ENCODE results near the gene POU3F1. TPM values are rescaled to one million over a fixed set of nuclear protein-coding genes. Genes with fewer than 3 reads are reported as not detected.

The POU3F1 gene
- total RNA-seq, 1 donor from 2014 or later = 0.05 TPM

DNA sequence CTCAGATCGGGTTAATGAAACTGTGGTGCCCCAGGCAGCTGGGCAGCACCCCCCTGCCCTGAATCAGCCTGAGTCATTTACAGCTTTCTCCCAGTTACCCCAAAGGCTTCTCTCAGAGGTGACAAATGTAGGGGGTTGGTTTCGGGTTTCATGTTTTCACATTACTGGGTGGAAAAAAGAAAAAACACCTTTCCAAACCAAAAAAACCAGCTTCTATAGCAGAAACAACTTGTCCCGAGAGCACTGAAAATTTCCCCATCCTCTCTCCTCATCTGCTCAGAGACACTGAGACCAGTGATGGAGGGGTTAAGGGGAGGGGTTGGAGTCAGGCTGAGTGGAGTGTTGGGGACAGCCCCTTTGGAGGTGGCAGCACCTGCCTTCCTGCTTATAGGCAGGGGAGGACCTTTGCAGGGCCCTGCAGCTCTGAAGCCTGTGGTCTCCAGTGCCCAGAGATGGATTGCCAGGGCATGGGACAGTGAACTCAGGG is 18.4 kb downstream of the POU3F1 start:
- DNase-seq (ENCODE audit: low read depth) = peak; percentile 32

DNA sequence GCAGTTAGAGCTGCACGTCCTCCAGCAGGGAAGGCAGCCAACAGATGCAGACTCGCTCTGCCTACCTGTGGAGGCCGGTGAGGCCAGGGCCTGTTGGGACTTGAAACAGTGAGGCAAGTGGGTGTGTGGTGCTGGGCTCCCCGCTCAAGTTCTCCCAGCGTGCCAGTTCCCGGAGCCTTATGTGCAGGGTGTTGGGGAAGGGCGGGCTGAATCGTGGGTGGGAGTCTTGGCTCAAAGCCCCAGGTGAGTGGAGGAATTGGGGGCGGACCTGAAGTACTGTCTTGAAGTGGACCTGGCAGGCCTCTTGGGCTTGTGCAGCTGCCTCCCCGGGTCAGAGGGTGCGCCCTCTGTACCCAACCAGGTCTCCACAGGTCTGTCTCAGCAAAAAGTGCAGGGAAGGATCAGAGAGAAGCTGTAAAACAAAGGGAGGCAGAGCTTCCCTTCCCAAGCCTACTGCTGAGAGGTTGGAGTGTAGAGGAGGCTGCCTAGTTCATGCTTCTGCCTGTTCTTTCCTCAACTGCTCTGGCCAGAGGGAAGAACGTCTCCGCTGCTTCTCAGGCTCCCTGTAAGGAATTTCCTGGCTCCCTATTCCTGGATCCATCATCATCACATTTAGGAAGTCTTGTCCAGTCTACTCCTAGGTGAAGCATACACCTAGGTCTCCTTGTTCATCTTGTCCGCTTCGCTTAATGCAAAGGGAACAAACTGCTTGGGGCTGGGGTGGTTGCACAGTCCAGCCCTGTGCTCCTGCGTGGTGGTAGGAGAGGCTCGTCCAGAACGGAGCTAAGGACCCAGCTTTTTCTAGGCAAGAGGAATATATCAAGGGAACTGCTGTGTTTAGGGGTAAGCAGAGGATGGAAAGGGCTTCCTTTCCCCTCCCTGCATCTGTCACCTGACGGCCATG is 19.1 kb downstream of the POU3F1 start:
- no peak for DNase-seq (ENCODE audit: low read depth)

DNA sequence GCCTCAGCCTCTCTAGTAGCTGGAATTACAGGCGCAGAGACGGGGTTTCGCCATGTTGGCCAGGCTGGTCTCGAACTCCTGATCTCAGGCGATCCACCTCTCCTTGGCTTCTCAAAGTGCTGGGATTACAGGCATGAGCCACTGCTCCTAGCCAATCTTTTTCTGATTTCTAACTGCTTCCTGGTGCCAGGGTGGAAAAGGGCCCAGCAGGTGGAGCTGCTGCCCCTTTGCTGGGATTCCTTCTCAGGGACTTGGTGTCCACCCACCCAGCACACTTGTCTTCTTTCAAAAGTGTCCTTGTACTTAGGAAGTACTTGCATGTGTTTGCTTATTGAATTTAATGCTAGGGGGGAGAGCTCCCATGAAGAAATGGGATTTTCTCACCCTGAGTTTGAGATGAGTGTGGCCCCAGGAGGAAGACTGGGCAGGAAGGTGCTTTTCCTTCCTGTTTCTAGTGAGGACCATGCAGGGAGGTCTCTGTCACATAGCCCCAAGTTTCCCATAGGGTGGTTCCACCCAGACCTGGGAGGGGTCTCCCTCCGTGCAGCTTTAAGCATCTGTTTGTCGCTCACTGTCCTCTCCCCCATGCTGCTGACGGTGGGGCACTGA is 19.9 kb downstream of the POU3F1 start:
- DNase-seq (ENCODE audit: low read depth) = peak; percentile 57

DNA sequence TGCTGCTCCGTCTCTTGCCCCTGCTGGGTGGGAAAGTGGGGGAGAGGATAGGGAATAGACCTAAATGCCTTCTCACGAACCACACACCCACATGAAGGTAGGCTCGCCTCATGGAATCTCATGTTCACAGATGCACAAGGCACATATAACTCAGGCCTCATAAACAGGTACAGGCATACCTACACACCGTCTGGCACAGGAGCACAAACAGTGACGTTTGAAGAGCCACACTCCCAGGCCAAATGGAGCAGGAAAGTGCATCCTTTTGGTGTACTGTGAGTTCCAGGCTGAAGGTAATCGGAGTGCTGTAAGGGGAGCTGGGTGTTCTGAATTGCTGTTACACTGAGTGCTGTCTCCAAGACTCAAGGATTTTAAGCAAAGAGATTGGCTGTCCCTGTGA is 20.9 kb downstream of the POU3F1 start:
- DNase-seq (ENCODE audit: low read depth) = no peak

DNA sequence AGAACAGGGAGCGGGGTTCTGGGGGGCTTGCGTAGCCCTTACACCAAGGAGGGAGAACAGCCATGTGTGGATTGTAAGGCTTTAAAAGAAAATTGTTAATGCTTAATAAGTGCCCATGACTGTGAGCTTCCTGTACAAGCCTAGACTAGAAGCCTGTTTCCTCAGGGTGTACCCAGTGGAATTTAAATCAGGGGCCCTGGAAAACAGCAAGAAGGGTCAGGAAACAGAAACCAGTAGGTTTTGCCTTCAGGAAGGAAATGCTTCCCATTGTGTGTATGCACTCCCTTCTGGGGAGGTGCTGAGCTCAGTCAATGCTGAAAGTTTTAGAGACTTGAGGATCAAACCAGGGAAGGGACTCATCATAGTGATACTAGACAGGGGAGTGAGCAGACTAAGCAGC is 21.4 kb downstream of the POU3F1 start:
- DNase-seq (ENCODE audit: low read depth) = no peak

DNA sequence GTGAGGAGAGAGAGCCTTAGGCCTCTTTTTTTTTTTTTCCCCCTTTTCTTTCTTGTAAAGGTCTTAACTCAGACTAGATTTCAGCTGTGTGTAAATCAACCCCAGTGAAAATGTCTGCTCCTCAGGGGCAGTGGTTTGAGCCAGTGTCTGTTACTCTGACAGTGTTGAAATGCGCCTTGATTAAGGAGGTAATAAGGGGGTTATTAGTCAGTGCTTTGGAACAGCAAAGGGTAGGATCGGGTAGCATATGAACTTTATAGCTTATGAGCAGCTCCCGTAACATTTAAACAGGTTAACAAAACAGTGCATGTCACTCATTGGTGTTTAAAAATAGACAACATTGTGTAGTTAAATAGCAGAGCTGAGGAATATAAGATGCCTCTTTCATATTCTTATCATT is 23.8 kb downstream of the POU3F1 start:
- DNase-seq (ENCODE audit: low read depth) = no peak

DNA sequence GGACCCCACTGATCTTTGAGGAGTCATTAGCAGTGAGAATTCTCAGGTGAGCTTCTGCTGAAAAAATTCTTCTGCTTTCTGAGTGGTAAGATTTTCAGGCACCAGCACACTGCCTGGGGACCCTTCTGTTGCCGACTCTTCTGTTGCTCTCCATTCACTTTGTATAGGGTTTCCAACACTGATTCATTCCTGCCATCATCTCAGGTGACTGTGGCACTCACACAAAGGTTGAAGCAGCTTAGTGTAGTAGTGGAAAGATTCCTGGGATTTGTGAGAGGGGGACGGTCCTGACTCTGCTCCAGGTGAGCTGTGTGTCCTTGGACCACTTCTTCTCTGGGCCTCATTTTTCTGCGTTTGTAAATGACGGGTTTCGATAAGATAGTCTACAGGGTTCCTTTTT is 24.6 kb downstream of the POU3F1 start:
- no peak for DNase-seq (ENCODE audit: low read depth)

DNA sequence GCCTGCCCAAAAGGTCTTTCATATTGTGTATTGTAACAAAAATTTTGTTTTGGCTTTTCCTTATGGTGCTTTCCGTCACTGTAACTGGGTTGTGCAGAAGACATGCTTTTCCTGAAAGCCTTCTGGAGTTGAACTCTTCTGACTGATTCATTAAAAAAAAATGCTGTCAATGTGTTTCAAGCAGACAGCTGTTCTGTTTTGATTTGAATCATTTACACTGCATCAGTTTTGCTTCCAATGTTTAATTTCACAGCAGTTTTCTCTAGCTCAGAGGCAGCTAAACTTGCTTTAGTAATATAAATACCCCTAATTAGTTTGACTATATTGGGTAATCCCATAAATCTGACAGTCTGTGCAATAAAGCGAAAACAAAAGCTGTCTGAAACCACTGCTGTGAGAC is 26.2 kb downstream of the POU3F1 start:
- no peak for DNase-seq (ENCODE audit: low read depth)

DNA sequence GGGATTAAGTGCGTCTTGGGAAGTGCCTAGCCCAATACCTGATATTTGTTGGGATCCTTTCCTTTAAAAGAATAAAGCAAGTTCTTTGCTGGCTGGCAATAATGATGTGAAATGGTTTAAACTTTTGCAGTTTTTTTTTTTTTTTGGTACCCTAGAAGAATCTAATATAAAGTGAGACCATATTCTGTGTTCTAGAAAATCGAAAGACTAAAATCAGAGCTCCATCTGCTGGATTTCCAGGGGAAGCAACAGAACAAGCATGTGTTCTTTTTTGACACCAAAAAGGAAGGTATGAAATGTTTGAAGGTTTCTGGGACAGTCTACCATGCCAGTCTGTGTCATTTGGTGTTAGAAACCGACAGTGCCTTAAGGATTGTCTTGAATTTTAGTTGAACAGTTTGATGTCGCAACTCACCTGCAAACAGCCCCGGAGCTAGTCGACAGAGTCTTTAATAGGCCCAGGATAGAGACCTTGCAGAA is 27.7 kb downstream of the POU3F1 start:
- DNase-seq (ENCODE audit: low read depth) = peak; percentile 58

DNA sequence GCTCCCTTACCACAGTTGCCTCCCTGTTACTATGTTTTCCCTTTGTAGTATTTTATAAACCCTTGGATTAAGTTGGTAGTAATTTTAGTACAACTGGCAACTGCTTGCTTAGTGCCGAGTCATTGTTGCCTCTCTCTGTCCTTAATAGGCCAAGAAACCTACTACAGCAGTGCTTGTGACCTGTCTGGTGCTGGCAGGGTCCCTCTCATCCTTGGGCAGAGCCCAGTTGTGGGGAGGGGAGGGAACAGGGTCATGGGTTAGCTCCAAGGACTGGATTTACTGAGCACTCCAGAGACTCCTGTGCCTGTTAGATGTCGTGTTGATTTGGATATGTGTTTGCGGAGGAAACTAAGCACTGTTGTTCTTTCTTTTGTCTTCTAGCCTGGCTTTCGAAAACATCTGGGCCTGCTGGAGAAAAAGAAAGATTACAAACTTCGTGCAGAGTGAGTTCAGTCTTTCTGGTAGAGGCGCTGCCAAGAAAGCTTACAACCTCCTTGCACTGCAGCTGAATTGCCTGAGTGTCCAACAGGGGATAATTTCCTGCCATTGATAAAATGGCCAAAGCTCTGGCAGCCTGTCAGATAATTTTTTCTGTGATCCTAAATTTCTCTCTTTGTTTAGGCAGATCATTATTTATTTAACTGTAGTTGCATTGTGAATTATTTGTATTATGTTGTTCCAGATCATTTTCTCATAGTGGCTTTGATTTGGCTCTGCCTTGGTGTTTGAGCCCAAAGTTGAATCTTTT is 30.4 kb downstream of the POU3F1 start:
- DNase-seq (ENCODE audit: low read depth) = no peak

DNA sequence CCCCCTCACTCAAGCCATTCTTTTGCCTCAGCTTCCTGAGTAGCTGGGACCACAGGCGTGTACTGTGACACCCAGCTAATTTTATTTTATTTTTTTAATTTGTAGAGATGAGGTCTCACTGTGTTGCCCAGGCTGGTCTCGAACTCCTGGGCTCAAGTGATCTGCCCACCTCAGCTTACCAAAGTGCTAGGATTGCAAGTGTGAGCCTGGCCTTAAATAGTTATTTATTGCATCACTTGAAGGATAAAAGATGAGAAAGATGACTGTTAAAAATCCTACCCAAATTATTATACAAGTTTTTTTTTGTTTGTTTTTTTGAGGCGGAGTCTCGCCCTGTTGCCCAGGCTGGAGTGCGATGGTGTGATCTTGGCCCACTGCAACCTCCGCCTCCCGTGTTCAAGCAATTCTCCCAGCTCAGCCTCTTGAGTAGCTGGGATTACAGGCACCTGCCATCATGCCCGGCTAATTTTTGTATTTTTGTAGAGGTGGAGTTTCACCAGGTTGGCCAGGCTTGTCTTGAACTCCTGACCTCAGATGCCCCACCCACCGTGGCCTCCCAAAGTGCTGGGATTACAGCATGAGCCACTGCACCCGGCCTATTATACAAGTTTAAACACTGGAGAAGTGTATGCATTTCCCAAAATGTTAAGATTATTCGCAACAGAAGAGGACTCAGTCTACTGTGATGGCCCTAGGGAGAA is 31.7 kb downstream of the POU3F1 start:
- no peak for DNase-seq (ENCODE audit: low read depth)

DNA sequence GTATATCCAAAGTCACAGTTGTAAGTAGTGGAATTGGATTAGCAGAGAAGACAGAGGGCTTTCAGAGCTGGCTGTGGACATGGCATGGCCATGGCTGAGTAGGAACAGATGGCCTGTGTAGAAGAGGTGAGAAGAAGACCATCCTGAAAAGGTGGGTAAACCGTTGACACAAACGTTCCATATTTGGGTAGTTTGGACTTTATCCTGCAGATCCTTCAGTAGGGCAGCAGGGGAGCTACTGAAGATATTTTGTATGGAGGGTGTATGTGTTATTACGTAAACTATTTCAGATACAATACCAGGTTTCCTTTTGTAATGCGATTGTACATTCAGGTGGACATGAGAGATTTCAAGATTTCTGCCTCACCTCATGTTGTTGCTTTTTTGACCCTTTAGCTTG is 32.4 kb downstream of the POU3F1 start:
- DNase-seq (ENCODE audit: low read depth) = no peak

DNA sequence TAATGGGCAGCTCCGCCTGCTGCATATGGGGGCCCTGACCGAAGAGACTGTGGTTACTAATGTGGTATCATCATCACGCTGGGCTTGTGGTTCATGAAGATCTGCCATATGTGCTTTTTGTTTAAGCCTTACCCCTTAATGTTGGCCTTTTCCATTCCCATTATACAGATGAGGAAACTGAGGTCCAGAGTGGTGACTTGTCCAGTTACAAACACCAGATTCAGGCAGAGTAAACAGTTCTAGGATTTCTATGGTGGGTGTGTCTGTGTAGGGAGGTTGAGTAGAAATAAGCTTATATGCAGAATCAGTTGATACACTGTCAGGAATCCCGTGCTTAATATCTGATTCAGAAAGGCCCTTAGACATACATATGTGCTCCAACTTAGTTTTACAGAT is 33.4 kb downstream of the POU3F1 start:
- DNase-seq (ENCODE audit: low read depth) = no peak

DNA sequence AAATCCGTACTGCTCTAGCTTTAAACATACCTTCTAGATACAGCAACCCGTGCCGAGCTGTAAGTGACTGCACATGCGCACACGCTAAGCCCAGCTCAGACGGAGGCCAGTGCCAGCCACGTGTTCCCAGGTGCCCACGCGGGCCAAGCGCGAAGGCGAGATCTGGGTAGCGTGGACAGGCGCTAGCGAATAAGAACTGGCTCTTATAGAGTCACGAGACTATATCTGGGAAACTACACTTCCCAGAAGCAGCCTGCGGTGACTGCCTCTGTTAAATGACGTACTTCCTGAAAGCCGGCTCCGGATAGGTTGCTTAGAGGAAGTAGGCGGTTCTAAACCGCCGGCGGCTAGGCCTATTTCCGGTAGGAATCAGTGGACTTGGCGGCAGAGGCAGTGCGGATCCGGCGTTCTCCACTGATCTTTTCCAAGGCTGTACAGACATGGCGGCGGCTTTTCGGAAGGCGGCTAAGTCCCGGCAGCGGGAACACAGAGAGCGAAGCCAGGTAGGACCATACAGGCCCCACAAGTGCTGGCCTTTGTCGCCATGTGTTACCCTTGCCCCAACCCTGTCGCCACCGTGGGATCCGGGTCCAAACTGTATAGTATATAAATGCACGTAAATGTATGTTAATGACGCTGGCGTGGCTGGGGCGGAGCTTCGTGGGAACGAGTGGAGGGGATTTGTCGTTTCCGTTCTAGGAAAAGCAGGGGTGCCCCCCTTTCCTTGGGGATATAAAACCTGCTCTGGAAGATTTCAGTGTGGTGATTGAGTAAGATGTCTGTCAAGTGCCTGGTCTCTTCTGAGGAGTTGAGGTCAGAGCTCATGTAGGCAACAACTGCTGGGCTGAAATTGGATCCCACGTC is 34.0 kb downstream of the POU3F1 start, which contains the start of gene UTP11:
Gene UTP11 (plus strand): TSS at position 372 of the 864 bp plus-strand sequence. CDS start 69 bp downstream, at position 441.
- peak; percentile 99 for DNase-seq (ENCODE audit: low read depth)

DNA sequence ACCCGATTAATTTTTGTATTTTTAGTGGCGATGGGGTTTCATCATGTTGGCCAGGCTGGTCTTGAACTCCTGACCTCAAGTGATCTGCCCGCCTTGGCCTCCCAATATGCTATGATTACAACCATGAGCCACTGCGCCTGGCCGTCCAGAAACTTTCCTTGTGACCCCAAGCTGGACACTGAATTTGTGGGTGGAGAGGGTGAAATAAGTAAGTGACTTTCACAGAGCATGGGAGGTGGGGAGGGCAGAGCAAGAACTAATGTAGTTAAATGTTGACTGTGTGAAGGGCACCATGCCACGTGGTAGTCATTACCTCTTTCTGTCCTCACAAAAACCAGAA is 36.8 kb downstream of the POU3F1 start:
- DNase-seq (ENCODE audit: low read depth) = no peak

DNA sequence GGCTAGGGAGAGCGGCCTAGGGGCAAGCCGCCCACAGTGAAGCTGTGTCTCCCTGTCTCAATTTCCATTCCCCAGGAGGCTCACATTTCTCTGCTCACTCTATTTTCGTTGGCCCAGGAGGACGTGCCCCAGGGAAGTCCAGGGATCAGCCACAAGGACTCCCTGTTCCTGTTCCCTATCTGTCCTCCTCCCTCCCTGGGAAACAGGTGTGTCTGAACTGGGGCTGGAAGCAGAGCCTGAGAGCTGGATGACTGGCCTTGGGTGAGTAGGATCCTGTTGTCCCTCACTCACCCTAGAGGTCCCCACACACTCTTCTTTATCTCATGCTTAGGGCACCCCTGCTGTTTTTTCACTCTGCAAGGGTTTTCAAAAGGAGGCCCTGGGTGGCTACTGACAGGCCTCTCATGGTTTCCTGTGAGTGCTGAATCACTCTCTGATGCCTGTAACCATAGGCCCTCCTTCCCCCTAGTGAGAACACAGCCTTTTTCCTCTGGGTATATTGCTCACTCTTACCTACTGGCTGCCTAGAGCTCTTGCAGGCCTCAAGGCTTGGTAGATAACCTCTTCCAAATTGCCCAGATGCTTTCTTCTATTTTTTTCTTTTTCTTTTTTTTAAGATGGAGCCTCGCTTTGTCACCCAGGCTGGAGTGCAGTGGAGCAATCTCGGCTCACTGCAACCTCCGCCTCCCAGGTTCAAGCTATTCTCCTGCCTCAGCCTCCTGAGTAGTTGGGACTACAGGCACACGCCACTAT is 37.3 kb downstream of the POU3F1 start:
- peak; percentile 61 for DNase-seq (ENCODE audit: low read depth)

DNA sequence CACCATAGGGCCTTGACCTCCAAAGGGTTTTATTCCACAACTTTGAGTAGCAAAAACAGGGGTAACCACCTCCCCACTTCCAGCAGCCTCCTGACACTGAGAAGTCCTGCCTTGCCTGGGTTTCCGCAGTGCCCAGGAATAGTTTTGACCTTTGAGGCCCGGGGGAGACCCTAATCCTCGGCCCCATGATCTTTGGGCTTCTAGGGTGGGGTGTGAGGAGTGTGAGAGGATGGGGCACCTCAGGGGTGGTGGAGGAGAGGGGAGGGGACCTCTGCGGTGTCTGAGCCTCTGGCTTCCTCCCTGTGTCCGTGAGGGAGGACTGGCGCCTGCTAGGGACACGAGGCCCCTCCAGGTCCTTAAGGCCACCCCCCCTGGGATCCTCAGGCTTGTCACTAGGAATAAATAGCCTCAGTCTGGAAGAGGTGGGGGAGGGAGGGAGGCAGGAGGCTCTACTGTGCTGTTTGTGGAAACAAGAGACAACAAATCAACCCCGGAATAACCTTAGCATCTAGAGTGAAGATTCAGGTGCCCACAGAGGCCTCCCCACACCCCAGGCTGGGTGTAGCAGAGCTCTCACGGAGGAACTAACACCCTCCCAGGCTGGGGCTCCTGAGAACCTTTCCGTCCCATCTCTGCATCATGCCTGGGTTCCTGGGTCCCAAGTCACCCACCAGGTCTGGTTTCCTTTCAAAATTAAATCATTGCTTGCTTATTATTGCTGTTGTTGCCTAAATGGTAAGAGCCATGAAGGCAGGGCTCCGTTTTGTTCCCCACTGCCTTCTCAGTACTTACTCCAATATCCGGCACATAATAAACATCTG is 40.4 kb downstream of the POU3F1 start:
- no peak for DNase-seq (ENCODE audit: low read depth)

DNA sequence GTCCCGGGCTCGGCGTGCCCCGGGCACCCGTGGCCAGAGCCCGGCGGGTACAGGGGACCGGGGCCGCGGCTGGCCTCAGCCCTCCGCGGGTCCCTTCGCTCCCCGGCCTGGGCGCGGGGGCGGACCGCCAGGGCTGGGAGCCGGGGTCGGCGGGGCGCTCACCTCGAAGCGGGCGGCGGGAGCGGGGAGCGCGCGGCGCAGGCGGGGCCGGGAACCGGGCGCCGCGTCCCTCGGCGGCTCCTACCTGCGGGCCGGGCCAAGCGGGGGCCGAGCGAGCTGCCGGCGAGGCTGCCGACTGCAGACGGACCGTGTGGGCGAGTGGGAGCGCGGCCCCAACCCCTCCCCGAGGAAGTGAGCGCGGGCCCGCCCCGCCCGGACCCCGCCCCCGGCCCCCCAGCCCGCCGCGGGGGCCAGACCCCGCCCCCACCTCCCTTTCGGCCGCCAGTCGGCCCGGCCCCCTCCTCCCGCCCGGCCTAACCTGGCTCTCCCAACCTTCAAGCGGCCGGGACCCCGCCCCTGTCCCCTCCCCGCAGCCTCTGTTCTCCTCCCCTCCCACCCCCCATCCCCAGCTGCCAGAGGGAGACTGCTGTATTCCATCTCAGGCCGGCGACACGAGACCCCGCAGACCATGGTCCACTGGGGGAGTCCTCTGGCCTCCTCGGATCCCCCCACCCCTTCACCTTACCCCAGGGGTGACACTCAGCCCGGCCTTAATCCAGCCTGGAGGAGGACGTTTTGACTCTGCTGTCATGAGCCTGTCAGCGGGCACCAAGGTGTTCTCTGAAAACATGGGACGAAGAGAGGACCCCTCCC is 41.2 kb downstream of the POU3F1 start, which contains the start of gene FHL3:
Gene FHL3 (minus strand): TSS at position 320 of the 813 bp plus-strand sequence. CDS start 6,102 bp downstream, outside the sequence.
- peak; percentile 11 for DNase-seq (ENCODE audit: low read depth)
